ENCODE results near the gene ZNF785. TPM values are rescaled to one million over a fixed set of nuclear protein-coding genes. Genes with fewer than 3 reads are reported as not detected.

Gene ZNF785
- total RNA-seq, 3 donors from 2014 or later (not counting 1 experiment from before 2014, with no cell fraction given): 7.5 to 15.2 (median 10.4) TPM

DNA sequence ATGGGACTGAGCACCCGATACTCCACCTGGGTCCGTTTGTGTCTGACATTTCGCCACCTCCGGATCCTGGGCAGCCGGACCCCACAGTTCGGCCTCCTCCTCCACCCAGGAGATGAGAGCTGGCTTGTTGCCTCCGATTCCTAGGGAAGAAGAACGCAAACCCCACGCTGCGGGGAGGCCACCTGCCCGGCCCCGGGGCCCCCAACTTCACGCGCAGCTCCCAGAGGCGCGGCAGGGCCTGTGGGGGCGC, 27.9 kb downstream of the ZNF785 start:
- intact Hi-C loops (cut with micrococcal nuclease): no loop called here
- Histone ChIP-seq H3K4me1 (ENCODE audit: control insufficient read depth, insufficient read depth, low read length) (peaks cover 62% of the 10 kb centered on the region), H3K9me3 (ENCODE audit: control insufficient read depth, insufficient read depth, low read length) (no peaks in the 10 kb centered on the region), H3K27ac (ENCODE audit: low read length) (peak overlapping the region; percentile 90), H3K4me3 (ENCODE audit: low read length) (peak overlapping the region; percentile 77), H3K36me3 (ENCODE audit: control insufficient read depth, insufficient read depth, low read length) (peaks cover 25% of the 10 kb centered on the region), H3K27me3 (ENCODE audit: control insufficient read depth, insufficient read depth, low read length) (no peaks in the 10 kb centered on the region)
- no peak for TF ChIP-seq CTCF (IDR thresholded peaks at IDR 0.05)
- ATAC-seq (no peak), DNase-seq (no peak)
- Mint-ChIP-seq H3K4me3 (peak overlapping the region; percentile 89), H3K27ac (peak overlapping the region; percentile 89 to 94), H3K4me1 (peaks cover 34% of the 10 kb centered on the region in 2 donors), H3K27me3 (ENCODE audit: low read depth in 2 of 2) (peaks cover 0 to 4% of the 10 kb centered on the region in 2 donors), H3K36me3 (no peaks in the 10 kb centered on the region), H3K9me3 (no peaks in the 10 kb centered on the region)
- WGBS (ENCODE audit: insufficient coverage): under 1% methylated on average over 17 of the region's 17 CpGs

DNA sequence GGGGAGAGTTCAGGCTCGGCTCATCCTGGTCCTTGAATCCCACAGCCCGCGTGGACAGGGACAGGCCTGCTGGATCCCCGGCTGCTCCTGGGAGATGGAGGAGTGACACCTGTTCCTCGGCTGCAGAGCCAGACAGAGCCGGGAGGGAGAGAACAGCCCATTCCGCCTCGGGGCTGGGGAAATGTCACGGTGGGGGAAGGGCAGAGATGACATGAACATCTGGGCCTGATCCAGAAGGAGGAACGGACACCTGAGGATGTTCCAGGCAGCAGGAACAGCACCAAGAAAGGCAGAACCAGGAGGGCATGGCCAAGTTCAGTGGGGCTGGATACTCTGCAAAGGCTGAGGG, 29.4 kb downstream of the ZNF785 start:
- Mint-ChIP-seq H3K4me3 (peak overlapping the region; percentile 67), H3K27me3 (ENCODE audit: low read depth in 2 of 2) (peaks cover 0 to 1% of the 10 kb centered on the region in 2 donors), H3K36me3 (no peaks in the 10 kb centered on the region), H3K27ac (peak overlapping the region; percentile 89 to 94), H3K4me1 (peaks cover 39 to 43% of the 10 kb centered on the region in 2 donors), H3K9me3 (no peaks in the 10 kb centered on the region)
- intact Hi-C loops (cut with micrococcal nuclease): no loop called here
- no peaks in the 10 kb centered on the region for H3K27me3 ChIP-seq (ENCODE audit: control insufficient read depth, insufficient read depth, low read length)
- H3K4me3 ChIP-seq (ENCODE audit: low read length): no peak overlapping the region
- no peak for ATAC-seq
- no peaks in the 10 kb centered on the region for H3K9me3 ChIP-seq (ENCODE audit: control insufficient read depth, insufficient read depth, low read length)
- H3K27ac ChIP-seq (ENCODE audit: low read length): no peak overlapping the region
- WGBS (ENCODE audit: insufficient coverage): 96% methylated on average over 10 of the region's 10 CpGs
- peaks cover 25% of the 10 kb centered on the region for H3K36me3 ChIP-seq (ENCODE audit: control insufficient read depth, insufficient read depth, low read length)
- peaks cover 67% of the 10 kb centered on the region for H3K4me1 ChIP-seq (ENCODE audit: control insufficient read depth, insufficient read depth, low read length)
- DNase-seq: no peak
- no peak for TF ChIP-seq CTCF (IDR thresholded peaks at IDR 0.05)

DNA sequence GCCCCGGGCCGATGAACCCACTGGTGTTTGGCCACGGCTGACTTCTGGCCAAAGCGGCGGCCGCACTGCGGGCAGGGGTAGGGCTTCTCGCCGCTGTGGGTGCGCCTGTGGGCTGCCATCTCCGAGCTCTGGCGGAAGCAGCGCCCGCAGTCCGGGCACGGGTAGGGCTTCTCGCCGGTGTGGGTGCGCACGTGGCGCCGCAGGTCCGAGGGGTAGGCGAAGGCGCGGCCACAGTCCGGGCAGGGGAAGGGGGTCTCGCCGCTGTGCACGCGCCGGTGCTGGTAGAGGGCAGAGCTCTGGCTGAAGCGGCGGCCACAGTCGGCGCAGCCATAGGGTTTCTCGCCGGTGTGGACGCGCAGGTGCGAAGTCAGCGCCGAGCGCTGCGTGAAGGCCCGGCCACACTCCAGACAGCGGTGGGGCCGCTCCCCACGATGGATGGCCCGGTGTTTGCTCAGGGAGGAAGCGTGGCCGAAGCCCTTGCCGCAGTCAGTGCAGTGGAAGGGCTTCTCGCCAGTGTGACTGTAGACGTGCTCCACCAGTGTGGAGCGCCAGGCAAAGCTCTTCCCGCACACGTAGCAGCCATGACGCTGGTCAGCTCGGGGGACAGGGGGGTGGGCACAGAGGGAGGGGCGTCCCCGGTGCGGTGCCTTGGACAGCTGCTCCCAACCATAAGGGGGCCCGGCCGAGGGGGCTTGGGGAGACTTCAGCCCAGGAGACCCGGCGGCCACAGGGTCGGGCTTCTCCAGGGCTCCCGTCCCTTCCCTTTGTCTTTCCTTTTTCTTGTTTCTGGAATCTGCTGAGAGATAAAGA, 30.0 kb downstream of the ZNF785 start:
- peaks cover 39 to 42% of the 10 kb centered on the region in 2 donors for H3K4me1 Mint-ChIP-seq
- no peak for ATAC-seq
- H3K27ac ChIP-seq (ENCODE audit: low read length): no peak overlapping the region

More for the DNA sequence above, 30.0 kb downstream of the ZNF785 start:
- peaks cover 25% of the 10 kb centered on the region for H3K36me3 ChIP-seq (ENCODE audit: control insufficient read depth, insufficient read depth, low read length)
- Mint-ChIP-seq H3K27ac (peak overlapping the region; percentile 89 to 94), H3K36me3 (no peaks in the 10 kb centered on the region), H3K9me3 (no peaks in the 10 kb centered on the region), H3K4me3 (peak overlapping the region; percentile 67), H3K27me3 (ENCODE audit: low read depth in 2 of 2) (no peaks in the 10 kb centered on the region)
- peaks cover 68% of the 10 kb centered on the region for H3K4me1 ChIP-seq (ENCODE audit: control insufficient read depth, insufficient read depth, low read length)
- no peaks in the 10 kb centered on the region for H3K27me3 ChIP-seq (ENCODE audit: control insufficient read depth, insufficient read depth, low read length)
- intact Hi-C loops (cut with micrococcal nuclease): no loop called here
- no peak for TF ChIP-seq CTCF (IDR thresholded peaks at IDR 0.05)
- no peaks in the 10 kb centered on the region for H3K9me3 ChIP-seq (ENCODE audit: control insufficient read depth, insufficient read depth, low read length)
- no peak for DNase-seq
- 96% methylated on average over 69 of the region's 69 CpGs for WGBS (ENCODE audit: insufficient coverage)
- no peak overlapping the region for H3K4me3 ChIP-seq (ENCODE audit: low read length)

All from natural killer cell (primary cell).